ENCODE results near the gene RBM22.

RBM22 gene

GRCh38 chr5:150651924-150652671, 48.8 kb downstream of the RBM22 start:
- no peak for DNase-seq (ENCODE audit: low spot score)

- DNase-seq (ENCODE audit: low spot score): no peak
Observed at GRCh38 chr5:150651382-150651781, 49.5 kb downstream of the RBM22 start.

GRCh38 chr5:150650021-150651006, 50.5 kb downstream of the RBM22 start:
- no peak for DNase-seq (ENCODE audit: low spot score)

- DNase-seq (ENCODE audit: low spot score): no peak
Observed at GRCh38 chr5:150649108-150650020, 51.5 kb downstream of the RBM22 start.

GRCh38 chr5:150648294-150649107, 52.4 kb downstream of the RBM22 start:
- DNase-seq (ENCODE audit: low spot score): no peak

- no peak for DNase-seq (ENCODE audit: low spot score)
Observed at GRCh38 chr5:150647275-150648251, 53.3 kb downstream of the RBM22 start.

- DNase-seq (ENCODE audit: low spot score): no peak
Observed at GRCh38 chr5:150645070-150645700, 55.7 kb downstream of the RBM22 start.

- no peak for DNase-seq (ENCODE audit: low spot score)
Observed at GRCh38 chr5:150644514-150644913, 56.3 kb downstream of the RBM22 start.

- DNase-seq (ENCODE audit: low spot score): no peak
Observed at GRCh38 chr5:150644058-150644457, 56.8 kb downstream of the RBM22 start.

- DNase-seq (ENCODE audit: low spot score): no peak
Observed at GRCh38 chr5:150642991-150643710, 57.7 kb downstream of the RBM22 start.

GRCh38 chr5:150642567-150642927, 58.3 kb downstream of the RBM22 start:
- peak; percentile 60 for DNase-seq (ENCODE audit: low spot score)

- DNase-seq (ENCODE audit: low spot score): no peak
Observed at GRCh38 chr5:150641824-150642566, 58.9 kb downstream of the RBM22 start.

GRCh38 chr5:150641006-150641570, 59.8 kb downstream of the RBM22 start:
- no peak for DNase-seq (ENCODE audit: low spot score)

Measured in RKO (cell line).